ENCODE data around the gene GGT6.

- TF ChIP-seq POLR2AphosphoS5 (IDR thresholded peaks at IDR 0.05; ENCODE audit: low read depth, low read length) (no peak), POLR2A (IDR thresholded peaks at IDR 0.05; ENCODE audit: low read depth, low read length) (no peak)
Measured at GRCh38 chr17:4610162-4610561, 49.8 kb upstream of the GGT6 start.
